Endothelial cell of umbilical vein (primary cell): ENCODE measurements around the gene TMC4. TPM values are rescaled to one million over a fixed set of nuclear protein-coding genes. Genes with fewer than 3 reads are reported as not detected.
A peak's percentile ranks its signal among the peaks of the same experiment; 100 is the strongest.

Experiments used
- BruUV-seq: library from RNA; stranded (reverse); fragments of 400-500 nt; replicated peaks from 2 replicates; lab custom pipeline; 2021; lab: Mats Ljungman, UMichigan
- CTCF ChIA-PET: fragments of 300-600, 350-600 bp; sonication (Branson Sonifier 250); formaldehyde crosslinking; loops from one replicate; lab custom pipeline; 2021; ENCODE audit warnings: antibody characterized with exemption, inconsistent platforms; lab: Charles Lee
- POLR2A ChIA-PET: fragments of 300-600, 350-600 bp; sonication (Branson Sonifier 250); formaldehyde crosslinking; loops from one replicate; lab custom pipeline; 2021; ENCODE audit warnings: antibody characterized with exemption, inconsistent platforms; lab: Charles Lee
- DNase-seq: peaks from one replicate; pipeline ENCODE4 v3.0.0-alpha.2; 2011; ENCODE audit warnings: low read depth, low spot score
- FAIRE-seq: peaks from 2 replicates; lab custom pipeline; 2011; peaks lifted over from hg19 to GRCh38; lab: Jason Lieb, UNC
- H2AFZ ChIP-seq: 2 replicates; pipeline ENCODE4 v1.6.0; 2012; ENCODE audit warnings: low read depth, low read length, control low read depth, inconsistent platforms
- H3K27ac ChIP-seq: 2 replicates; pipeline ENCODE4 v1.5.1; 2011; ENCODE audit warnings: low read depth, mild to moderate bottlenecking, control low read depth, low read length, moderate library complexity; ENCODE audit not compliant: insufficient read depth
- H3K27me3 ChIP-seq, 2 experiments: 2 replicates each; pipeline versions ENCODE4 v1.6.0 to v1.6.1; 2011; ENCODE audit warnings: low read length in 2 of 2, mixed read lengths in 1 of 2; ENCODE audit not compliant: control insufficient read depth in 2 of 2, insufficient read depth in 2 of 2
- H3K36me3 ChIP-seq, 2 experiments: 2 replicates in 1 of 2; 3 replicates in 1 of 2; pipeline ENCODE4 v1.5.1; 2011; ENCODE audit warnings: low read length in 2 of 2, mild to moderate bottlenecking in 1 of 2, moderate library complexity in 1 of 2; ENCODE audit not compliant: control insufficient read depth in 2 of 2, insufficient read depth in 2 of 2; ENCODE audit errors: extremely low read depth in 1 of 2
- H3K4me1 ChIP-seq: 3 replicates; pipeline ENCODE4 v1.5.1; 2011; ENCODE audit warnings: mild to moderate bottlenecking, low read length; ENCODE audit not compliant: control insufficient read depth, insufficient read depth; ENCODE audit errors: extremely low read depth
- H3K4me2 ChIP-seq: 2 replicates; pipeline ENCODE4 v1.6.1; 2011; ENCODE audit warnings: low read length, control low read depth, mixed read lengths; ENCODE audit not compliant: insufficient read depth
- H3K4me3 ChIP-seq, 3 experiments: fragments of 200-600 bp in 1 of 3; sonication (generic), shearing (Covaris generic) in 1 of 3; replicated peaks in 1 of 3; 2 replicates each; pipeline ENCODE4 v1.5.1; 2011 to 2016; ENCODE audit warnings: control low read depth in 3 of 3, low read length in 3 of 3, mild to moderate bottlenecking in 2 of 3, inconsistent platforms in 1 of 3, low read depth in 1 of 3, moderate library complexity in 1 of 3; ENCODE audit not compliant: insufficient read depth in 1 of 3
- H3K79me2 ChIP-seq: 2 replicates; pipeline ENCODE4 v1.6.0; 2012; ENCODE audit warnings: low read length, inconsistent platforms; ENCODE audit not compliant: control insufficient read depth, insufficient read depth
- H3K9ac ChIP-seq: replicated peaks from 2 replicates; pipeline ENCODE3; 2011; ENCODE audit warnings: low read length, control low read depth; ENCODE audit not compliant: insufficient read depth; ENCODE audit errors: extremely low read depth
- H3K9me1 ChIP-seq: replicated peaks from 3 replicates; pipeline ENCODE4 v1.6.0; 2011; ENCODE audit warnings: mild to moderate bottlenecking, low read length; ENCODE audit not compliant: control insufficient read depth, insufficient read depth; ENCODE audit errors: extremely low read depth
- H3K9me3 ChIP-seq: replicated peaks from 2 replicates; pipeline ENCODE4 v1.5.1; 2012; ENCODE audit warnings: low read length, inconsistent platforms; ENCODE audit not compliant: control insufficient read depth, insufficient read depth
- H4K20me1 ChIP-seq: replicated peaks from 2 replicates; pipeline ENCODE3; 2011; ENCODE audit warnings: mild to moderate bottlenecking, low read length; ENCODE audit not compliant: control insufficient read depth, insufficient read depth; ENCODE audit errors: extremely low read depth
- EZH2 ChIP-seq: IDR thresholded peaks from 2 replicates; pipeline ENCODE4 v1.6.1; 2012; ENCODE audit warnings: borderline replicate concordance, low read depth, mild to moderate bottlenecking, moderate library complexity, low read length, inconsistent platforms; ENCODE audit not compliant: severe bottlenecking
- GATA2 ChIP-seq: IDR thresholded peaks from 2 replicates; pipeline ENCODE4 v1.7.0; 2011; ENCODE audit warnings: low read depth, mild to moderate bottlenecking, moderate library complexity, mixed read lengths, low read length; ENCODE audit not compliant: insufficient read length, insufficient read depth
- JUN ChIP-seq: IDR thresholded peaks from 2 replicates; pipeline ENCODE4 v1.6.1; 2011; ENCODE audit warnings: borderline replicate concordance, low read depth; ENCODE audit not compliant: insufficient read length, insufficient read depth
- POLR2A ChIP-seq: IDR thresholded peaks from 2 replicates; pipeline ENCODE4 v1.6.1; 2012; ENCODE audit warnings: low read depth, mild to moderate bottlenecking, control low read depth, low read length
- POLR2AphosphoS5 ChIP-seq: IDR thresholded peaks from 2 replicates; pipeline ENCODE4 v1.6.1; 2012; ENCODE audit warnings: low read depth, mild to moderate bottlenecking, control low read depth, low read length, moderate library complexity; ENCODE audit not compliant: insufficient read depth
- dilution Hi-C: fragments of 300-500 bp; cut with MboI; formaldehyde crosslinking; loops from one replicate; pipeline ENCODE4 v1.15.0; 2019; ENCODE audit warnings: low sequenced_read_pairs; ENCODE audit not compliant: extremely low pct_ligation_motif_present
- intact Hi-C: fragments of 100-400 bp; cut with micrococcal nuclease; formaldehyde crosslinking; loops from one replicate; pipeline ENCODE4 v1.10.0; 2022
- polyA plus RNA-seq, 4 experiments: library from polyadenylated mRNA; depleted of rRNA in 3 of 4; stranded (reverse) in 3 of 4; unstranded in 1 of 4; fragments of >200 nt; gene quantifications; 2 replicates each; pipeline versions ENCODE4 v1.2.1 to v1.2.3, GENCODE V29; 2011 to 2012; ENCODE audit warnings: missing spikeins in 1 of 4
- total RNA-seq: library from RNA; stranded (reverse); gene quantifications from 2 replicates; pipeline ENCODE4 v1.2.3, GENCODE V29; 2021
- TF ChIP-seq, protein P1 (sequence below), 2 donors: IDR thresholded peaks; 1 replicate in 1 of 2; 2 replicates in 1 of 2; pipeline ENCODE4 v1.5.1; 2011; ENCODE audit warnings: low read length in 2 of 2, mild to moderate bottlenecking in 2 of 2, moderate library complexity in 2 of 2, control low read depth in 1 of 2, inconsistent platforms in 1 of 2, low read depth in 1 of 2; ENCODE audit not compliant: insufficient read depth in 1 of 2; ENCODE audit errors: extremely low read depth in 1 of 2

TMC4 gene
- total and polyA plus RNA-seq, 2 donors (not counting 3 experiments of a cell fraction or from before 2014, with no cell fraction given) = 0.71 to 1.7 TPM

DNA sequence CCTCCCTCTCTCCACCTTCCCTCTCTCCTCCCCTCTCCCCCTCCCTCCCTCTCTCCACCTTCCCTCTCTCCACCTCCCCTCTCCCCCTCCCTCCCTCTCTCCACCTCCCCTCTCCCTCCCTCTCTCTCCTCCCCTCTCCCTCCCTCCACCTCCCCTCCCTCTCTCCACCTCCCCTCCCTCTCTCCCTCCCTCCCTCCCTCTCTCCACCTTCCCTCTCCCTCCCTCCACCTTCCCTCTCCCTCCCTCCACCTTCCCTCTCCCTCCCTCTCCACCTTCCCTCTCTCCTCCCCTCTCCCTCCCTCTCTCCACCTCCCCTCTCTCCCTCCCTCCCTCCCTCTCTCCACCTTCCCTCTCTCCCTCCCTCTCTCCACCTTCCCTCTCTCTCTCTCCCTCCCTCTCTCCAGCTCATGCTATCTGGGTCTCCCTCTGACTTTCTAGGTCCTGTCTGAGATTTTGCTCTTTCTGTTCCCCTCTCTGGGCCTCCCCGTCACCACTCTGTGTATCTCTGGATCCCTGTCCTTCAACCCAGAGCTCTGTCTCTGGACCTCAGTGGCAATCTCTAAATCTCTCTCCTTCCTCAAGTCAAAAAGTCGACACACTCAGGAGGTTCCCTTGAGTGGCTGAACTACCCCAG, 38.9 kb downstream of the TMC4 start:
- Histone ChIP-seq H2AFZ (no peak overlapping the region), H3K79me2 (peaks cover 13% of the 10 kb centered on the region), H3K9ac (no peak overlapping the region), H3K27ac (no peak overlapping the region), H3K27me3 (no peaks in the 10 kb centered on the region), H3K4me1 (peaks cover 17% of the 10 kb centered on the region), H3K4me2 (no peak overlapping the region), H3K9me3 (no peaks in the 10 kb centered on the region), H3K4me3 (no peak overlapping the region), H4K20me1 (no peaks in the 10 kb centered on the region), H3K36me3 (peaks cover 6 to 13% of the 10 kb centered on the region in 2 experiments), H3K9me1 (no peaks in the 10 kb centered on the region)
- FAIRE-seq (no peak), DNase-seq (no peak)
- dilution Hi-C loops = no loop called here
- POLR2A ChIA-PET = no interaction called here
- no peak for TF ChIP-seq EZH2
- intact Hi-C loops = no loop called here
- no TSS peak for BruUV-seq
- CTCF ChIA-PET = no interaction called here

DNA sequence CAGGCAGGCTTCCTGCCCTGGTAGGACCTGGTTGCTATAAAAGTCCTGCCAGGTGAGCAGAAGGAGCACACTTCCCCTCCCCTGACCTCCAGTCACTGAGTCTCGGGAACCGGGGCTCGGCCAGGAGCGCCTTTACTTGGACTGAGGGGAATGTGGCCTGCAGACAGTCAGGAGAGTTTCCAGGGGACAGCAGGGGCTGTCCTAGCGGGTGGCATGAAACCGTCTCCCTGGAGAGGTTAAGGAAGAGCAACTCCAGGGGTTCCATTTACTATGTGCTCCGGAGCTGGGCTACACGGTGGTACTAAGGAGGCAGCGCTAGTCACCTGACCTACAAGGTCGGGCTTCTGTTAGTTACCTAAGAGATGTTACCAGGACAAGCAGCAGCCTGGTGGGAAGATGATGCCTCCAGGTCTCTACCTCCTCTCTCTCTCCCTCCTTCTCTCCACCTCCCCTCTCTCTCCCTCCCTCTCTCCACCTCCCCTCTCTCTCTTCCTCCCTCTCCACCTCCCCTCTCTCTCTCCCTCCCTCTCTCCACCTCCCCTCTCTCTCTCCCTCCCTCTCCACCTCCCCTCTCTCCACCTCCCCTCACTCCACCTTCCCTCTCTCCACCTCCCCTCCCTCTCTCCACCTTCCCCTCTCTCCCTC, 39.5 kb downstream of the TMC4 start:
- no peaks in the 10 kb centered on the region for H3K9me1 ChIP-seq
- DNase-seq = peak; percentile 56
- BruUV-seq = no TSS peak
- peaks cover 6 to 17% of the 10 kb centered on the region in 2 experiments for H3K36me3 ChIP-seq
- H3K27ac ChIP-seq = no peak overlapping the region
- no peak overlapping the region for H3K4me3 ChIP-seq
- H2AFZ ChIP-seq = no peak overlapping the region
- POLR2A ChIA-PET = no interaction called here
- no peak overlapping the region for H3K4me2 ChIP-seq
- dilution Hi-C loops = no loop called here
- H3K9ac ChIP-seq = no peak overlapping the region
- no peak for TF ChIP-seq GATA2
- TF ChIP-seq, protein P1, sequence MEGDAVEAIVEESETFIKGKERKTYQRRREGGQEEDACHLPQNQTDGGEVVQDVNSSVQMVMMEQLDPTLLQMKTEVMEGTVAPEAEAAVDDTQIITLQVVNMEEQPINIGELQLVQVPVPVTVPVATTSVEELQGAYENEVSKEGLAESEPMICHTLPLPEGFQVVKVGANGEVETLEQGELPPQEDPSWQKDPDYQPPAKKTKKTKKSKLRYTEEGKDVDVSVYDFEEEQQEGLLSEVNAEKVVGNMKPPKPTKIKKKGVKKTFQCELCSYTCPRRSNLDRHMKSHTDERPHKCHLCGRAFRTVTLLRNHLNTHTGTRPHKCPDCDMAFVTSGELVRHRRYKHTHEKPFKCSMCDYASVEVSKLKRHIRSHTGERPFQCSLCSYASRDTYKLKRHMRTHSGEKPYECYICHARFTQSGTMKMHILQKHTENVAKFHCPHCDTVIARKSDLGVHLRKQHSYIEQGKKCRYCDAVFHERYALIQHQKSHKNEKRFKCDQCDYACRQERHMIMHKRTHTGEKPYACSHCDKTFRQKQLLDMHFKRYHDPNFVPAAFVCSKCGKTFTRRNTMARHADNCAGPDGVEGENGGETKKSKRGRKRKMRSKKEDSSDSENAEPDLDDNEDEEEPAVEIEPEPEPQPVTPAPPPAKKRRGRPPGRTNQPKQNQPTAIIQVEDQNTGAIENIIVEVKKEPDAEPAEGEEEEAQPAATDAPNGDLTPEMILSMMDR (IDR thresholded peaks at IDR 0.05; ENCODE audit: extremely low read depth in 1 of 2, insufficient read depth in 1 of 2, low read depth in 1 of 2, low read length in 2 of 2) = no peak
- TF ChIP-seq JUN = no peak
- no peak for TF ChIP-seq EZH2
- peak; percentile 14 for TF ChIP-seq POLR2A
- no peak for TF ChIP-seq POLR2AphosphoS5
- no peaks in the 10 kb centered on the region for H4K20me1 ChIP-seq
- no peaks in the 10 kb centered on the region for H3K9me3 ChIP-seq
- intact Hi-C loops = no loop called here
- H3K79me2 ChIP-seq = peaks cover 7% of the 10 kb centered on the region
- no peak for FAIRE-seq
- peaks cover 10% of the 10 kb centered on the region for H3K4me1 ChIP-seq
- H3K27me3 ChIP-seq = no peaks in the 10 kb centered on the region
- CTCF ChIA-PET = no interaction called here
